ENCODE data around the gene MED17.

GRCh38 chr11:93849751-93850593 is 65.9 kb downstream of the MED17 start:
- TF ChIP-seq ZNF416 (CRISPR knock-in tag; IDR thresholded peaks at IDR 0.05) (no peak), CTCF (IDR thresholded peaks at IDR 0.05) (no peak)

Measured in WTC11 (cell line).